Lower leg skin (tissue), 4 donors: ENCODE results near the gene RAP1GDS1. TPM values are rescaled to one million over a fixed set of nuclear protein-coding genes. Genes with fewer than 3 reads are reported as not detected.
A peak's percentile ranks its signal among the peaks of the same experiment; 100 is the strongest.
"Not testable (repeated sequence)": the region's sequence is repeated elsewhere in the genome, so short reads cannot be mapped to it uniquely, and the experiment has no call there.

ENCODE experiments used
- DNase-seq, 2 donors: peaks; one replicate each; pipeline ENCODE4 v3.0.0-alpha.2; 2019; ENCODE audit warnings: low spot score in 2 of 2
- H3K4me3 ChIP-seq: fragments of 200-600 bp; sonication (generic); 2 replicates; pipeline ENCODE4 v1.5.1; 2017; ENCODE audit warnings: mild to moderate bottlenecking, low read depth; ENCODE audit not compliant: poor library complexity, severe bottlenecking
- POLR2A ChIP-seq, 2 donors: fragments of 450-650 bp; IDR thresholded peaks; one replicate each; pipeline ENCODE4 v1.6.1; 2016 to 2017; ENCODE audit warnings: antibody characterized with exemption in 2 of 2, mild to moderate bottlenecking in 1 of 2, moderate library complexity in 1 of 2
- WGBS, 2 donors: methylation state at CpG; one replicate each; pipeline ENCODE4 v1.1.5; 2018; 5-methylcytosine and 5-hydroxymethylcytosine counted together
- intact Hi-C: fragments of 100-400 bp; cut with DNase I; formaldehyde crosslinking; loops from one replicate; pipeline ENCODE4 v1.15.0; 2023; ENCODE audit warnings: low total_unique reads
- total RNA-seq, 4 donors: library from RNA; depleted of rRNA; stranded (reverse); fragments of >200 nt; gene quantifications; one replicate each; pipeline ENCODE4 v1.1.0, GENCODE V29; 2016
- TF ChIP-seq, protein P1 (sequence below), 3 donors: fragments of 450-650 bp; IDR thresholded peaks; one replicate each; pipeline ENCODE4 v1.5.1; 2016; ENCODE audit warnings: antibody characterized with exemption in 3 of 3, mild to moderate bottlenecking in 3 of 3, moderate library complexity in 2 of 3

RAP1GDS1 gene
- total RNA-seq, 4 donors from 2014 or later, result 24.1 to 29.2 (median 26.5) TPM

DNA sequence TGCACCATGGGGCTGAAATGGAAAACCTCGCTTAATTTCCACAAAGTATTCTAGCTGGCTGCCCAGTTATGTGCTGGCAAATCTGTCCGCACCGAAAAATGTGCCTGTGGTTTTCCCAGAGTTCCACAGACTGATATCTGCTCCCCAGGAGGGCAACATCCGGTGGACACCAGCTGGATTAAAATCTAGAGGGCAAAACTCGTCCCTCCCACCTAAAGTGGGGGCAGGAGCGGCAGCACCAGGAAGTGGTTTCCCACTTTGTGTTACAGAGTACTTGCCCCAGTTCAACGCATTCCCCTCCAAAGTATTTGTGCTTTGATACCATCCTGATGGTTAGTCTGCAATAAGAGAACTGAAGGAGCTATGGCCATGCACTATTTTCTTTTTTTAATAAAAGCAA lies 209.6 kb downstream of the RAP1GDS1 start:
- WGBS, 2 donors, result 80 to 88% methylated on average over 7 of the region's 7 CpGs
- no peak overlapping the region for H3K4me3 ChIP-seq
- peak in 1 of 2 donors; percentile 31 for DNase-seq
- TF ChIP-seq, protein P1, sequence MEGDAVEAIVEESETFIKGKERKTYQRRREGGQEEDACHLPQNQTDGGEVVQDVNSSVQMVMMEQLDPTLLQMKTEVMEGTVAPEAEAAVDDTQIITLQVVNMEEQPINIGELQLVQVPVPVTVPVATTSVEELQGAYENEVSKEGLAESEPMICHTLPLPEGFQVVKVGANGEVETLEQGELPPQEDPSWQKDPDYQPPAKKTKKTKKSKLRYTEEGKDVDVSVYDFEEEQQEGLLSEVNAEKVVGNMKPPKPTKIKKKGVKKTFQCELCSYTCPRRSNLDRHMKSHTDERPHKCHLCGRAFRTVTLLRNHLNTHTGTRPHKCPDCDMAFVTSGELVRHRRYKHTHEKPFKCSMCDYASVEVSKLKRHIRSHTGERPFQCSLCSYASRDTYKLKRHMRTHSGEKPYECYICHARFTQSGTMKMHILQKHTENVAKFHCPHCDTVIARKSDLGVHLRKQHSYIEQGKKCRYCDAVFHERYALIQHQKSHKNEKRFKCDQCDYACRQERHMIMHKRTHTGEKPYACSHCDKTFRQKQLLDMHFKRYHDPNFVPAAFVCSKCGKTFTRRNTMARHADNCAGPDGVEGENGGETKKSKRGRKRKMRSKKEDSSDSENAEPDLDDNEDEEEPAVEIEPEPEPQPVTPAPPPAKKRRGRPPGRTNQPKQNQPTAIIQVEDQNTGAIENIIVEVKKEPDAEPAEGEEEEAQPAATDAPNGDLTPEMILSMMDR (IDR thresholded peaks at IDR 0.05), result no peak
- no peak for TF ChIP-seq POLR2A (IDR thresholded peaks at IDR 0.05)
- intact Hi-C loops, result no loop called here

DNA sequence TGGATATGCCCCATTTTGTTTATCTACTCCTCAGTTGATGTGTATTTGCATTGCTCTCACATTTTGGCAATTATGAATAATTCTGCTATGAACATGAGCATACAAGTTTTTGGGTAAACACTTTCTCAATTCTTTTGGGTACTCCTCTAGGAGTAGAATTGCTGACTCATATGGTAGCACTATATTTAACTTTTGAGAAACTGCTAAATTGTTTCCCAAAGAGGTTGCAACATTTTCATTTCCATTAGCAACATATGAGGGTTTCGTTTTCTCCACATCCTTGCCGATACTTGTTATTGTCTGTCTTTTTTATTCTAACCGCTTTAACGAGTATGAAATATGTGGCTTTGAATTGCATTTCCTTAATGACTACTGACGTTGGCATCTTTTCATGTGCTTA lies 211.9 kb downstream of the RAP1GDS1 start:
- TF ChIP-seq, protein P1 (IDR thresholded peaks at IDR 0.05), result no peak
- TF ChIP-seq POLR2A (IDR thresholded peaks at IDR 0.05), result no peak
- no peak for DNase-seq
- WGBS, 2 donors, result 72 to 81% methylated on average over 5 of the region's 5 CpGs
- no peak overlapping the region for H3K4me3 ChIP-seq
- intact Hi-C loops, result no loop called here

DNA sequence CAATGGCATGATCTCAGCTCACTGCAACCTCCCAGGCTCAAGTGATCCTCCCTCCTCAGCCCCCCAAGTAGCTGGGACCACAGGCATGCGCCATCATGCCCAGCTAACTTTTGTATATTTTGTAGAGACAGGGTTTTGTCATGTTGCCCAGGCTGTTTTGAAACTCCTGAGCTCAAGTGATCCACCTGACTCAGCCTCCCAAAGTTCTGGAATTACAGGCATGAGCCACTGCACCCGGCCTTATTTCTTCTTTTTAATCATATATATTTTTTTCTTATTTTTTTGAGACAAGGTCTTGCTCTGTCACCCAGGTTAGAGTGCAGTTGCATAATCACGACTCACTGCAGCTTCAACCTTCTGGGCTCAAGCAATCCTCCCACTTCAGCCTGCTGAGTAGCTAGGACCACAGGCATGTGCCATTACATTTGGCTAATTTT lies 213.2 kb downstream of the RAP1GDS1 start:
- intact Hi-C loops, result no loop called here

DNA sequence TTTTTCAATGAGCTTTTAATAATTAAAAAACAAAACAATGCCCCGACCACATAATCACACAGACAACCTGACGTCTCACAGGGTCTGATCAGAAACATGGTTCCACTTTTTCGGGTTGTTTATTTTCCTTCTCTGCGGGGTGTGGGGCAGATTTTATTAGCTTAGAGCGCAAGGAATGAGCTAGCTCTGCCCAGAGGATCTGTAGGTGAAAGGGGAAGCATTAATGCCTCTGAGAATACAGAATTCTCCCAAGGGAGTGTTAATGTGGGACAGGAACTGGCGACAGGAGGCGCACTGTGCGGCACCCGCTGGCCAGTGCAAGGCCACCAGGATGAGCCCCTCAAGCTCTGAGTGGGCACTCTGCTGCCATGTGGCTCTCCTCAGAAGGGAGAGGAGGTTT lies 215.7 kb downstream of the RAP1GDS1 start:
- intact Hi-C loops, result no loop called here
- no peak for DNase-seq
- WGBS, 2 donors, result 94 to 95% methylated on average over 9 of the region's 9 CpGs
- H3K4me3 ChIP-seq, result no peak overlapping the region
- TF ChIP-seq POLR2A (IDR thresholded peaks at IDR 0.05), result no peak
- TF ChIP-seq, protein P1 (IDR thresholded peaks at IDR 0.05), result no peak

More for the DNA sequence above, 213.2 kb downstream of the RAP1GDS1 start:
- TF ChIP-seq POLR2A (IDR thresholded peaks at IDR 0.05), result no peak
- TF ChIP-seq, protein P1 (IDR thresholded peaks at IDR 0.05), result no peak
- 82 to 85% methylated on average over 3 of the region's 3 CpGs for WGBS, 2 donors
- DNase-seq, result peak in 1 of 2 donors; percentile 29
- no peak overlapping the region for H3K4me3 ChIP-seq

DNA sequence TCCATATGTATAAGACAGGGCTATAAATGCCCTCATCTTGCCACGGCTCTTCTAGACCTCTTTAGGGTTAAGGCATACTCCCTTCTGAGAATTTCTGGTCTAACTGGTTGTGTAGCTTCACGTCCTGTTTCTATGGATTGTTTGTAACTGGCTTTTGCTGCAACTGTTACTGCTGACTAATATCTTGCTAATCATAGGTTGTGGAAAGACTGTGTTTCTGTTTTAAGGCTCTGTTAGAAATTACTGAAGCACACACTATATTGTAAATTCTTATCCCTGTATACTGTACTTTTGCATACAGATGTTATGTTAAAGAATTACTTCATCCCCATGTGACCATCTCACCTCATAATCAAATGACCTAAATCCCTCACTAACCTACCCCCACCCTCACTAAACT lies 218.4 kb downstream of the RAP1GDS1 start:
- DNase-seq, H3K4me3 ChIP-seq, intact Hi-C loops: not testable (repeated sequence)
- WGBS, 2 donors, result 44 to 54% methylated on average over 2 of the region's 2 CpGs

DNA sequence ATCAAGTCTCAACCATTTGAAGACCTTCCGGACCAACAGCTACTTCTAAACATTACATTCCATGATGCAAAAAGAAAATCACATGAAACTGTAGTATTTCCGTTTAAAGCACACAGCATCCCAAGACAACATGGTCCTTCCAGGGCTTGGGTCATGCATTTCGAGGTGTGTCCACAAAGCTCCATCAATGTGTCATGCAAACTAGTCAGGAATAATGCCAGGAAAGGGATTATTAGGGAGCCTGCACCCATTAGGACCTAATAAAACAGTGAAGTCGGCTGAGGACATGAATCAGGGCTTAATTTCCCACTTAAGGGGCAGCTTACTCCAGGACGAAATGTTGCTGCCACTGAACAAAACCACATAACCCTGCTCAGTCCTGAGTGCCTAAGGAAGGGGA lies 219.4 kb downstream of the RAP1GDS1 start:
- intact Hi-C loops, result no loop called here
- no peak overlapping the region for H3K4me3 ChIP-seq
- 85 to 89% methylated on average over 5 of the region's 5 CpGs for WGBS, 2 donors
- TF ChIP-seq POLR2A (IDR thresholded peaks at IDR 0.05), result no peak
- TF ChIP-seq, protein P1 (IDR thresholded peaks at IDR 0.05), result no peak
- no peak for DNase-seq
